Measurements from ENCODE around the gene ZNF823. TPM values are rescaled to one million over a fixed set of nuclear protein-coding genes. Genes with fewer than 3 reads are reported as not detected.

Gene ZNF823
- total RNA-seq, 1 experiment from 2014 or later = 4.1 TPM

GRCh38 chr19:11737964-11738745, 591 bp downstream of the ZNF823 start:
- DNase-seq (ENCODE audit: low read depth) = peak; percentile 5

DNA sequence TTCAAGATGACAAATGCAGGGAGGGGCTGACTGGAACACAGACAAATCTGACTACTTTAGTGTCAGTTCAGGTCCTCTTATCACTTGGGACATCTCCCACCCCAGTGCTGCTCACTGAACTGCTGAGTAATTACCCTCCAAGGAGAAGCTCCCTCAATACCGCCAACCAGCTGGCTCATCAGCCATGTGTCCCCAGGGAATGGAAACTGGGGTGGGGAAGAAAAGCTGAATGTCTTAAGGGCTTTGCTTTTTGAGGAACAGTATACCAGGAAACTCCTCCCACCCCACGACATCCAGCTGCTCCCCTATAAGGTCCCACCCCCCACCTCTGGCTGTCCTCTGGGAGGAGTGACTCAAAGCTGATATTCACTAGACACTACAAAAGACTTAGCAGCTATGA, 2.0 kb downstream of the ZNF823 start:
- no peak for DNase-seq (ENCODE audit: low read depth)

GRCh38 chr19:11735375-11735774, 3.4 kb downstream of the ZNF823 start:
- DNase-seq (ENCODE audit: low read depth) = no peak

GRCh38 chr19:11729586-11729985, 9.2 kb downstream of the ZNF823 start:
- DNase-seq (ENCODE audit: low read depth) = no peak

DNA sequence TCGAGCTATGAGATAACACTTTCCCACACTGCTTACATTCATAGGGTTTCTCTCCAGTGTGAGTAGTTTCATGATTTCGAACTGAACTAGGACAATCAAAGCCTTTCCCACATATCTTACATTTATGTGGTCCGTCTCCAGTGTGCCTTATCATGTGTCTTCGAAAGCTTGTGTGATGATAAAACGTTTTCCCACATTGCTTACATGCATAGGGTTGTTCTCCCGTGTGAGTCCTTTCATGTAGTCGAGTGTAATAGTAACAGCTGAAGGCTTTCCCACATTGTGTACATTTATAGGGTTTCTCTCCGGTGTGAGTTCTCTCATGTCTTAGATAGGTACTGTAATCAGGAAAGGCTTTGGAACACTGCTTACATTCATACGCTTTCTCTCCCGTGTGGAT, 16.3 kb downstream of the ZNF823 start:
- DNase-seq (ENCODE audit: low read depth) = no peak

DNA sequence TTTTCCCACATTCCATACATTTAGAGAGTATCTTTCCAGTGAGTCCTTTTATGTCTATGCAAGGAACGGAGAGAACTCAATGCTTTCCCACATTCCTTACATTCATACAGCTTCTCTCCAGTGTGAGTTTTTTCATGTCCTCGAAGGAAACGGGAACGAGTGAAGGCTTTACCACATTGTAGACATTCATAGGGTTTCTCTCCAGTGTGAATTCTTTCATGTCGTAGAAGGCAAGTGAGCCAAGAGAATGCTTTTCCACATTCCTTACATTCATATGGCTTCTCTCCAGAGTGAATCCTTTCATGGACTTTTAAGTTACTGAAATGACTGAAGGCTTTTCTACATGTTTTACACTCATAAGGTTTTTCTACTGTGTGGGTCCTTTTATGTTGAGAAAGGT, 17.1 kb downstream of the ZNF823 start:
- no peak for DNase-seq (ENCODE audit: low read depth)

DNA sequence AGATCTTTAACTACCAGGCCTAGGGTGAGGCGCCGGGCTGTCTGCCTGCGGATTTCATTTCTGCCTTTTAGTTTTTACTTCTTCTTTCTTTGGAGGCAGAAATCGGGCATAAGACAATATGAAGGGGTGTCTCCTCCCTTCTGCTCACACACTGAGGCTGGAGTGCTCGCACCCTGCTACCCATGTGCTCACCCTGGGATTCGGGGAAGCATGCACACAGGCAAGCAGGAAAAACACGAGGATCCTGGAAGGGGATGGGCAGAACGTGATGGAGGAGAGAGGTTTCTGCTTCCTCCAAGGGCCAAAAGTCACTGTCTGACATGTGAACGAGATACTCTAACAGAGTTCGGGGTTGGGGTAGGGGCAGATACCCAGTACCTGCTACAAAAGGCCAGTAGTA, 28.4 kb downstream of the ZNF823 start:
- no peak for DNase-seq (ENCODE audit: low read depth)

- DNase-seq (ENCODE audit: low read depth) = no peak
Observed at GRCh38 chr19:11708457-11708856, 30.3 kb downstream of the ZNF823 start.

GRCh38 chr19:11705474-11705873, 33.3 kb downstream of the ZNF823 start:
- no peak for DNase-seq (ENCODE audit: low read depth)

GRCh38 chr19:11704626-11705025, 34.1 kb downstream of the ZNF823 start:
- DNase-seq (ENCODE audit: low read depth) = no peak

- peak; percentile 6 for DNase-seq (ENCODE audit: low read depth)
Observed at GRCh38 chr19:11699931-11700794, 38.6 kb downstream of the ZNF823 start.

- no peak for DNase-seq (ENCODE audit: low read depth)
Observed at GRCh38 chr19:11698231-11698630, 40.5 kb downstream of the ZNF823 start.

- DNase-seq (ENCODE audit: low read depth) = no peak
Observed at GRCh38 chr19:11697284-11697855, 41.4 kb downstream of the ZNF823 start.

GRCh38 chr19:11694533-11695439, 44.0 kb downstream of the ZNF823 start:
- DNase-seq (ENCODE audit: low read depth) = peak; percentile 63

- DNase-seq (ENCODE audit: low read depth) = peak; percentile 51
Observed at GRCh38 chr19:11693505-11694499, 44.9 kb downstream of the ZNF823 start.

DNA sequence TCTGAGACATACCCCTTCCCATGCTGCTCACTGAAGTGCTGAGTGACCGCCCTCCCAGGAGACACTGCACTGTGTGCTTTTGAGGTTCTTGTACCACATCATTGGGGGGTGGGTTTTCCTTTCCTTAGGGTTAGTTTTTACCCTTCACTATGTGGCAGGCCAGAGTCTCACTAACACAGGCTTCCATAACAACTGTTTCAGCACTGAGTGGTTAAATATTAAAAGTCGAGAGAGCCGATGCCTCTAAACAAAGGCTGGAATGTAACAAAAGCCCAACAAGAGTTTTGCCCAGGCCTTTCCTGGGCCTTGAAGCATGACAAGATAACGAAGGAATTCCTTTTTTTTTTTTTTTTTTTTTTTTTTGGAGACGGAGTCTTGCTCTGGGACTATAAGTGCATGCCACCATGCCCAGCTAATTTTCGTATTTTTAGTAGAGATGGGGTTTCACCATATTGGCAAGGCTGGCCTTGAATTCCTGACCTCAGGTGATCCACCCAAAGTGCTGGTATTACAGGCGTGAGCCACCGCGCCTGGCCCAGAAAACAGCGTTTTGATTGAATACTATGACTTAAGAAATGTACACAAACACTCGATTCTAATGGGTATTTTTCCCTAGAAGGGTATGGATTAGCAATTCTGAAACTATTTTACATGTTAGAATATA, 46.5 kb downstream of the ZNF823 start:
- no peak for DNase-seq (ENCODE audit: low read depth)

GRCh38 chr19:11685676-11686650, 52.8 kb downstream of the ZNF823 start:
- DNase-seq (ENCODE audit: low read depth) = no peak
